GM23338 (cell line): ENCODE measurements around the gene EZR. TPM values are rescaled to one million over a fixed set of nuclear protein-coding genes. Genes with fewer than 3 reads are reported as not detected.
A peak's percentile ranks its signal among the peaks of the same experiment; 100 is the strongest.

Experiments
- ATAC-seq: fragments of 200-7000 bp; cut with Tn5 transposase; 3 replicates; pipeline ENCODE4 v1.9.1; 2020
- DNase-seq: peaks from one replicate; pipeline ENCODE4 v3.0.0-alpha.2; 2015; ENCODE audit warnings: low spot score
- H2AFZ ChIP-seq: fragments of 200-600 bp; sonication (generic); 2 replicates; pipeline ENCODE4 v1.8.0; 2016; ENCODE audit warnings: antibody characterized with exemption, mild to moderate bottlenecking, moderate library complexity
- H3F3A ChIP-seq: fragments of 200-600 bp; sonication (generic); replicated peaks from 2 replicates; pipeline ENCODE4 v1.8.0; 2017; ENCODE audit warnings: antibody characterized with exemption, mixed run types, low read depth
- H3K27ac ChIP-seq: fragments of 200-600 bp; sonication (generic); 2 replicates; pipeline ENCODE4 v1.6.1; 2016; ENCODE audit warnings: low read depth
- H3K27me3 ChIP-seq: fragments of 200-600 bp; sonication (generic); 2 replicates; pipeline ENCODE4 v1.8.0; 2016; ENCODE audit warnings: mild to moderate bottlenecking, mixed run types, moderate library complexity; ENCODE audit not compliant: insufficient read depth
- H3K36me3 ChIP-seq: fragments of 200-600 bp; sonication (generic); 2 replicates; pipeline ENCODE4 v1.8.0; 2016; ENCODE audit warnings: mild to moderate bottlenecking; ENCODE audit not compliant: insufficient read depth
- H3K4me1 ChIP-seq: fragments of 200-600 bp; sonication (generic); 2 replicates; pipeline ENCODE4 v1.8.0; 2016; ENCODE audit warnings: mild to moderate bottlenecking, moderate library complexity; ENCODE audit not compliant: insufficient read depth
- H3K4me2 ChIP-seq: fragments of 200-600 bp; sonication (generic); 2 replicates; pipeline ENCODE4 v1.7.1; 2017; ENCODE audit warnings: mixed run types
- H3K4me3 ChIP-seq: fragments of 200-600 bp; sonication (generic); 2 replicates; pipeline ENCODE4 v1.6.1; 2016; ENCODE audit warnings: mixed run types
- H3K79me2 ChIP-seq: fragments of 200-600 bp; sonication (generic); replicated peaks from 2 replicates; pipeline ENCODE4 v1.8.0; 2017; ENCODE audit warnings: mild to moderate bottlenecking; ENCODE audit not compliant: insufficient read depth
- H3K9me2 ChIP-seq: fragments of 200-600 bp; sonication (generic); 2 replicates; pipeline ENCODE4 v1.8.0; 2017; ENCODE audit not compliant: insufficient read depth
- H4K20me1 ChIP-seq: fragments of 200-600 bp; sonication (generic); replicated peaks from 2 replicates; pipeline ENCODE4 v1.8.0; 2017; ENCODE audit warnings: mild to moderate bottlenecking; ENCODE audit not compliant: insufficient read depth
- H3K27ac Mint-ChIP-seq: 2 replicates; pipeline ENCODE4 v1.8.0; 2020; ENCODE audit warnings: inconsistent platforms, mild to moderate bottlenecking, moderate library complexity, mixed read lengths
- H3K27me3 Mint-ChIP-seq: 3 replicates; pipeline ENCODE4 v1.8.0; 2022; ENCODE audit warnings: low read depth, mild to moderate bottlenecking, moderate library complexity, mixed read lengths, inconsistent platforms; ENCODE audit not compliant: insufficient read depth, poor library complexity
- H3K36me3 Mint-ChIP-seq: 3 replicates; pipeline ENCODE4 v1.8.0; 2021; ENCODE audit warnings: low read depth, mild to moderate bottlenecking, inconsistent platforms, moderate library complexity, mixed read lengths
- H3K4me1 Mint-ChIP-seq: 3 replicates; pipeline ENCODE4 v1.8.0; 2020; ENCODE audit warnings: mild to moderate bottlenecking, inconsistent platforms, mixed read lengths
- H3K4me3 Mint-ChIP-seq: 3 replicates; pipeline ENCODE4 v1.8.0; 2021; ENCODE audit warnings: moderate library complexity, mild to moderate bottlenecking, inconsistent platforms, mixed read lengths
- H3K9me3 Mint-ChIP-seq: 3 replicates; pipeline ENCODE4 v1.8.0; 2020; ENCODE audit warnings: moderate library complexity, mild to moderate bottlenecking, inconsistent platforms, mixed read lengths
- CREB1 ChIP-seq: fragments of 250-450 bp; sonication (Bioruptor Pico); IDR thresholded peaks from 2 replicates; pipeline ENCODE4 v1.5.0; 2020; ENCODE audit warnings: low read depth, mild to moderate bottlenecking, moderate library complexity
- EZH2phosphoT487 ChIP-seq: fragments of 200-600 bp; sonication (generic); IDR thresholded peaks from one replicate; pipeline ENCODE4 v1.8.1; 2018; ENCODE audit warnings: antibody characterized with exemption; ENCODE audit not compliant: unreplicated experiment
- JUNB ChIP-seq: IDR thresholded peaks from one replicate; pipeline ENCODE4 v1.6.1; 2016; ENCODE audit warnings: antibody characterized with exemption; ENCODE audit not compliant: unreplicated experiment
- POLR2AphosphoS5 ChIP-seq: IDR thresholded peaks from 2 replicates; pipeline ENCODE4 v1.6.1; 2016; ENCODE audit warnings: antibody characterized with exemption, low read depth
- STAT1 ChIP-seq: IDR thresholded peaks from one replicate; pipeline ENCODE4 v1.6.1; 2016; ENCODE audit warnings: antibody characterized with exemption; ENCODE audit not compliant: unreplicated experiment
- polyA plus RNA-seq: library from polyadenylated mRNA; unstranded; fragments of >200 nt; fragmentation: Nextera tagmentation; extraction: Ambion mirVana; gene quantifications from 2 replicates; pipeline ENCODE4 v1.2.1, GENCODE V29; 2016
- total RNA-seq: library from RNA; depleted of rRNA; stranded (reverse); fragments of >200 nt; shearing (Covaris generic); gene quantifications from 2 replicates; pipeline ENCODE4 v1.2.3, GENCODE V29; 2014
- TF ChIP-seq, protein P1 (sequence below): IDR thresholded peaks from one replicate; pipeline ENCODE4 v1.6.1; 2018; ENCODE audit warnings: antibody characterized with exemption; ENCODE audit not compliant: unreplicated experiment

Gene EZR
- total and polyA plus RNA-seq, 2 experiments from 2014 or later = 199 to 208 TPM

DNA sequence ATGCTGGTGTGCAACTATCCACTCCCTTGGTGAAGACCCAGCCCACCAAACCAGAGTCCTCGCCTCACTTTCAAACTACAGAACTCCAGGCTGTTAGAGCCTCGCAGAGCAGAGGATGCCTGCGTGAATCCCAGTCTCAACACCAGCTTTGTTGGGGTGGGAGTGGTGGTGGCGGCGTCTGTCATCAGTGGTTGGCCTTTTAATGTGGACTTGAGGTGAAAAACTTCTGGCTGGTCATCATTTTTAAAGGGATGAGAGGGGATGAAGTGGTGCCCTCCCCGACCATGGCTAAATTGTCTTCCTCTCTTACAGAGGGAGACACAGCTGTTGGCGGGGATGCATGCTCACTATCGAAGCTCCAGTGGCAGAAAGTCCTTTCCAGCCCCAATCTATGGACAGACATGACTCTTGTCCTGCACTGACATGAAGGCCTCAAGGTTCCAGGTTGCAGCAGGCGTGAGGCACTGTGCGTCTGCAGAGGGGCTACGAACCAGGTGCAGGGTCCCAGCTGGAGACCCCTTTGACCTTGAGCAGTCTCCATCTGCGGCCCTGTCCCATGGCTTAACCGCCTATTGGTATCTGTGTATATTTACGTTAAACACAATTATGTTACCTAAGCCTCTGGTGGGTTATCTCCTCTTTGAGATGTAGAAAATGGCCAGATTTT lies 54.9 kb downstream of the EZR start:
- Histone ChIP-seq H3K4me1 (no peaks in the 10 kb centered on the region), H3F3A (peaks cover 50% of the 10 kb centered on the region), H3K4me3 (no peak overlapping the region), H3K9me2 (no peaks in the 10 kb centered on the region), H3K79me2 (no peaks in the 10 kb centered on the region), H4K20me1 (peaks cover 12% of the 10 kb centered on the region), H3K27ac (peak overlapping the region; percentile 67), H3K36me3 (peaks cover 37% of the 10 kb centered on the region), H3K27me3 (no peaks in the 10 kb centered on the region), H2AFZ (no peak overlapping the region), H3K4me2 (no peak overlapping the region)
- Mint-ChIP-seq H3K27me3 (peaks cover 27% of the 10 kb centered on the region), H3K4me3 (no peak overlapping the region), H3K27ac (peak overlapping the region; percentile 67), H3K36me3 (peaks cover 51% of the 10 kb centered on the region), H3K9me3 (peaks cover 2% of the 10 kb centered on the region; the same call in 2 of the 3 replicates), H3K4me1 (peaks cover 13% of the 10 kb centered on the region)
- DNase-seq (no peak), ATAC-seq (peak; percentile 10)
- TF ChIP-seq, protein P1, sequence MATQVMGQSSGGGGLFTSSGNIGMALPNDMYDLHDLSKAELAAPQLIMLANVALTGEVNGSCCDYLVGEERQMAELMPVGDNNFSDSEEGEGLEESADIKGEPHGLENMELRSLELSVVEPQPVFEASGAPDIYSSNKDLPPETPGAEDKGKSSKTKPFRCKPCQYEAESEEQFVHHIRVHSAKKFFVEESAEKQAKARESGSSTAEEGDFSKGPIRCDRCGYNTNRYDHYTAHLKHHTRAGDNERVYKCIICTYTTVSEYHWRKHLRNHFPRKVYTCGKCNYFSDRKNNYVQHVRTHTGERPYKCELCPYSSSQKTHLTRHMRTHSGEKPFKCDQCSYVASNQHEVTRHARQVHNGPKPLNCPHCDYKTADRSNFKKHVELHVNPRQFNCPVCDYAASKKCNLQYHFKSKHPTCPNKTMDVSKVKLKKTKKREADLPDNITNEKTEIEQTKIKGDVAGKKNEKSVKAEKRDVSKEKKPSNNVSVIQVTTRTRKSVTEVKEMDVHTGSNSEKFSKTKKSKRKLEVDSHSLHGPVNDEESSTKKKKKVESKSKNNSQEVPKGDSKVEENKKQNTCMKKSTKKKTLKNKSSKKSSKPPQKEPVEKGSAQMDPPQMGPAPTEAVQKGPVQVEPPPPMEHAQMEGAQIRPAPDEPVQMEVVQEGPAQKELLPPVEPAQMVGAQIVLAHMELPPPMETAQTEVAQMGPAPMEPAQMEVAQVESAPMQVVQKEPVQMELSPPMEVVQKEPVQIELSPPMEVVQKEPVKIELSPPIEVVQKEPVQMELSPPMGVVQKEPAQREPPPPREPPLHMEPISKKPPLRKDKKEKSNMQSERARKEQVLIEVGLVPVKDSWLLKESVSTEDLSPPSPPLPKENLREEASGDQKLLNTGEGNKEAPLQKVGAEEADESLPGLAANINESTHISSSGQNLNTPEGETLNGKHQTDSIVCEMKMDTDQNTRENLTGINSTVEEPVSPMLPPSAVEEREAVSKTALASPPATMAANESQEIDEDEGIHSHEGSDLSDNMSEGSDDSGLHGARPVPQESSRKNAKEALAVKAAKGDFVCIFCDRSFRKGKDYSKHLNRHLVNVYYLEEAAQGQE = no peak
- TF ChIP-seq JUNB = no peak
- peak; percentile 44; the same call in 1 of the 2 replicates for TF ChIP-seq POLR2AphosphoS5
- no peak for TF ChIP-seq CREB1

DNA sequence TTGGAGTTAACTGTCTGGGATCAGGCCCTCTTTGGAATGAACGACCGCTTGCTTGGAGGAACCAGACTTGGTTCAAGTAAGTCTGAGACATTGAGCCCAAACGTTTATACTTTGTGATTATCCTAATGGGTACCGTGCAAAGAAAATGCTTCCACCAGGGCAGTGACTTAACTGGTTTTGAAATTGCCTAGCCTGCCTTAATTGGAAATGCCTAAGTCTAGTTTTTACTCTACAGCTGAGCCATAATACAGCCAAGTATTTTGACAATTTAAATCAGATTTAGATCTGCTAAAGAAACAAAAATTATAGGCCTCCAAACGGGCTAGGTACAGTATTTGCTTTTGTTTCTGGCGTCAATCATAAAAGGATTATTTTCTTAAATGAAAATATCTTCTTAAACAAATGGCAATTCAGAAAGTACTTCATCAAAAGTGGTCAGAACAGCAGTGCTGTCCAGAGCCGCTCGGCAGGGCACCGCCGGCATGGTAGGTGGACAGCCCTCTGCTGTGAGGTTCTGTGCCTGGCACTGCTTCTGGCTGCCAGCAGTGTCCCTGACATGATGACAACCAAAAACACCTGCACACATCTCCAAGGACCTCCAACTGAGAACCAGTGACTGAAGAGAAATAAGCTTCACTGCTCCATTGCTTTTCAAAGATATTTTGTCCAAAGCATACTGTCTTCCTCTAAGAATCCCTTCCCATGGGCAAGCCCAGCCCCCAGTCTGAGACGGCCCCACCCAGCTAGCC lies 55.6 kb downstream of the EZR start:
- H3K4me1 ChIP-seq = peaks cover 2% of the 10 kb centered on the region; the same call in 1 of the 2 replicates
- no peak overlapping the region for H3K4me3 ChIP-seq
- peaks cover 50% of the 10 kb centered on the region for H3F3A ChIP-seq
- no peak overlapping the region for H3K4me2 ChIP-seq
- peaks cover 12% of the 10 kb centered on the region for H4K20me1 ChIP-seq
- peaks cover 30% of the 10 kb centered on the region for H3K36me3 ChIP-seq
- no peak overlapping the region for H2AFZ ChIP-seq
- ATAC-seq = peak; percentile 6; the same call in 1 of the 3 replicates
- peaks cover 2% of the 10 kb centered on the region; the same call in 2 of the 3 replicates for H3K9me3 Mint-ChIP-seq
- H3K79me2 ChIP-seq = no peaks in the 10 kb centered on the region
- H3K27ac ChIP-seq = peak overlapping the region; percentile 67
- peaks cover 27% of the 10 kb centered on the region for H3K27me3 Mint-ChIP-seq
- peaks cover 44% of the 10 kb centered on the region for H3K36me3 Mint-ChIP-seq
- no peak for DNase-seq
- H3K27ac Mint-ChIP-seq = peak overlapping the region; percentile 67
- H3K9me2 ChIP-seq = no peaks in the 10 kb centered on the region
- no peak for TF ChIP-seq STAT1
- no peak for TF ChIP-seq EZH2phosphoT487
- TF ChIP-seq CREB1 = no peak
- H3K27me3 ChIP-seq = no peaks in the 10 kb centered on the region
- H3K4me1 Mint-ChIP-seq = peaks cover 16% of the 10 kb centered on the region
- no peak overlapping the region for H3K4me3 Mint-ChIP-seq
